OCI-LY7 (cell line): ENCODE measurements around the gene NFKBIB.

Source experiments
- EZH2phosphoT487 ChIP-seq: fragments of 200-600 bp; sonication (generic); IDR thresholded peaks from 2 replicates; pipeline ENCODE4 v1.6.1; 2018; ENCODE audit warnings: low read depth, borderline replicate concordance, mild to moderate bottlenecking, mixed run types, antibody characterized with exemption, low read length, moderate library complexity, mixed read lengths
- TF ChIP-seq, protein P1 (sequence below): fragments of 200-600 bp; sonication (generic); conservative IDR thresholded peaks from 2 replicates; pipeline ENCODE4 v1.5.1; 2014; ENCODE audit warnings: mild to moderate bottlenecking, antibody characterized with exemption, low read length, moderate library complexity, mixed read lengths

GRCh38 chr19:38868551-38868950 is 31.2 kb upstream of the NFKBIB start:
- TF ChIP-seq, protein P1, sequence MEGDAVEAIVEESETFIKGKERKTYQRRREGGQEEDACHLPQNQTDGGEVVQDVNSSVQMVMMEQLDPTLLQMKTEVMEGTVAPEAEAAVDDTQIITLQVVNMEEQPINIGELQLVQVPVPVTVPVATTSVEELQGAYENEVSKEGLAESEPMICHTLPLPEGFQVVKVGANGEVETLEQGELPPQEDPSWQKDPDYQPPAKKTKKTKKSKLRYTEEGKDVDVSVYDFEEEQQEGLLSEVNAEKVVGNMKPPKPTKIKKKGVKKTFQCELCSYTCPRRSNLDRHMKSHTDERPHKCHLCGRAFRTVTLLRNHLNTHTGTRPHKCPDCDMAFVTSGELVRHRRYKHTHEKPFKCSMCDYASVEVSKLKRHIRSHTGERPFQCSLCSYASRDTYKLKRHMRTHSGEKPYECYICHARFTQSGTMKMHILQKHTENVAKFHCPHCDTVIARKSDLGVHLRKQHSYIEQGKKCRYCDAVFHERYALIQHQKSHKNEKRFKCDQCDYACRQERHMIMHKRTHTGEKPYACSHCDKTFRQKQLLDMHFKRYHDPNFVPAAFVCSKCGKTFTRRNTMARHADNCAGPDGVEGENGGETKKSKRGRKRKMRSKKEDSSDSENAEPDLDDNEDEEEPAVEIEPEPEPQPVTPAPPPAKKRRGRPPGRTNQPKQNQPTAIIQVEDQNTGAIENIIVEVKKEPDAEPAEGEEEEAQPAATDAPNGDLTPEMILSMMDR = no peak
- no peak for TF ChIP-seq EZH2phosphoT487
